Liver (tissue), 9 donors: Measurements from ENCODE around the gene FOCAD. TPM values are rescaled to one million over a fixed set of nuclear protein-coding genes. Genes with fewer than 3 reads are reported as not detected.

Experiments
- DNase-seq: peaks from one replicate; pipeline ENCODE4 v3.0.0-alpha.2; 2017; ENCODE audit warnings: low spot score
- H3K27ac ChIP-seq, 2 donors: one replicate each; pipeline ENCODE4 v1.7.0; 2013; ENCODE audit warnings: inconsistent platforms in 2 of 2, low read length in 2 of 2, control low read depth in 1 of 2, low read depth in 1 of 2, mild to moderate bottlenecking in 1 of 2
- H3K27me3 ChIP-seq, 4 donors: one replicate each; pipeline versions ENCODE4 v1.6.1 to v1.7.0; 2013; ENCODE audit warnings: low read length in 3 of 4, inconsistent platforms in 1 of 4, mild to moderate bottlenecking in 1 of 4, moderate library complexity in 1 of 4; ENCODE audit not compliant: control insufficient read depth in 4 of 4, insufficient read depth in 4 of 4
- H3K36me3 ChIP-seq, 4 donors: one replicate each; pipeline versions ENCODE4 v1.6.1 to v1.7.0; 2013; ENCODE audit warnings: low read length in 3 of 4, mild to moderate bottlenecking in 3 of 4, low read depth in 1 of 4, moderate library complexity in 1 of 4; ENCODE audit not compliant: control insufficient read depth in 4 of 4, insufficient read depth in 3 of 4
- H3K4me1 ChIP-seq, 4 donors: one replicate each; pipeline versions ENCODE4 v1.6.1 to v1.7.0; 2013; ENCODE audit warnings: low read length in 3 of 4, mild to moderate bottlenecking in 3 of 4, moderate library complexity in 1 of 4; ENCODE audit not compliant: control insufficient read depth in 4 of 4, insufficient read depth in 4 of 4
- H3K4me3 ChIP-seq, 3 donors: one replicate each; pipeline versions ENCODE4 v1.6.1 to v1.7.0; 2013; ENCODE audit warnings: low read length in 3 of 3, control low read depth in 1 of 3, low read depth in 1 of 3, mild to moderate bottlenecking in 1 of 3
- H3K9ac ChIP-seq, 2 donors: one replicate each; pipeline ENCODE4 v1.7.0; 2013; ENCODE audit warnings: low read length in 2 of 2, mild to moderate bottlenecking in 2 of 2, moderate library complexity in 2 of 2, control low read depth in 1 of 2, low read depth in 1 of 2
- H3K9me3 ChIP-seq, 4 donors: one replicate each; pipeline versions ENCODE4 v1.6.1 to v1.7.0; 2013; ENCODE audit warnings: low read length in 3 of 4; ENCODE audit not compliant: control insufficient read depth in 4 of 4
- EGR1 ChIP-seq, 2 donors: IDR thresholded peaks; 2 replicates each; pipeline ENCODE4 v1.6.1; 2016 to 2018; ENCODE audit warnings: antibody characterized with exemption in 2 of 2, low read depth in 2 of 2
- FOXA2 ChIP-seq: IDR thresholded peaks from 2 replicates; pipeline ENCODE4 v1.6.1; 2016; ENCODE audit warnings: antibody characterized with exemption
- GABPA ChIP-seq, 2 donors: IDR thresholded peaks in 1 of 2; conservative IDR thresholded peaks in 1 of 2; 2 replicates each; pipeline ENCODE4 v1.6.1; 2016; ENCODE audit warnings: antibody characterized with exemption in 2 of 2, mild to moderate bottlenecking in 1 of 2, moderate library complexity in 1 of 2
- HNF4A ChIP-seq, 2 donors: conservative IDR thresholded peaks; 2 replicates each; pipeline ENCODE4 v1.6.1; 2016; ENCODE audit warnings: antibody characterized with exemption in 2 of 2, mild to moderate bottlenecking in 2 of 2
- HNF4G ChIP-seq: IDR thresholded peaks from 2 replicates; pipeline ENCODE4 v1.6.1; 2016; ENCODE audit warnings: antibody characterized with exemption
- JUND ChIP-seq, 2 donors: IDR thresholded peaks; 2 replicates each; pipeline ENCODE4 v1.6.1; 2016; ENCODE audit warnings: antibody characterized with exemption in 2 of 2
- NR2F2 ChIP-seq: IDR thresholded peaks from 2 replicates; pipeline ENCODE4 v1.6.1; 2016; ENCODE audit warnings: antibody characterized with exemption
- RAD21 ChIP-seq, 2 donors: IDR thresholded peaks; 2 replicates each; pipeline ENCODE4 v1.6.1; 2016; ENCODE audit warnings: antibody characterized with exemption in 2 of 2, mild to moderate bottlenecking in 2 of 2
- RXRA ChIP-seq, 2 donors: IDR thresholded peaks; 2 replicates each; pipeline ENCODE4 v1.6.1; 2017 to 2018; ENCODE audit warnings: antibody characterized with exemption in 2 of 2, mild to moderate bottlenecking in 1 of 2
- SP1 ChIP-seq: IDR thresholded peaks from 2 replicates; pipeline ENCODE4 v1.6.1; 2018; ENCODE audit warnings: antibody characterized with exemption, mild to moderate bottlenecking
- TAF1 ChIP-seq: conservative IDR thresholded peaks from 2 replicates; pipeline ENCODE4 v1.6.1; 2016; ENCODE audit warnings: antibody characterized with exemption, mild to moderate bottlenecking
- YY1 ChIP-seq: IDR thresholded peaks from 2 replicates; pipeline ENCODE4 v1.6.1; 2016; ENCODE audit warnings: antibody characterized with exemption, mild to moderate bottlenecking
- WGBS: extraction: QIAGEN DNeasy Blood & Tissue Kit; methylation state at CpG from one replicate; pipeline ENCODE4 v1.1.7; 2013; 5-methylcytosine and 5-hydroxymethylcytosine counted together
- polyA plus RNA-seq, 2 donors: library from polyadenylated mRNA; stranded (reverse) in 1 of 2; unstranded in 1 of 2; fragments of 200-250 nt in 1 of 2; fragments of >200 nt in 1 of 2; fragmentation: Nextera tagmentation in 1 of 2; extraction: Ambion mirVana in 1 of 2; gene quantifications; one replicate each; pipeline versions ENCODE4 v1.2.1 to v1.2.3, GENCODE V29; 2013 to 2015
- total RNA-seq, 2 donors: library from RNA; depleted of rRNA; stranded (reverse); fragments of >200 nt; gene quantifications; one replicate each; pipeline ENCODE4 v1.2.3, GENCODE V29; 2014
- TF ChIP-seq, protein P1 (sequence below): IDR thresholded peaks from 2 replicates; pipeline ENCODE4 v1.6.1; 2016; ENCODE audit warnings: antibody characterized with exemption
- TF ChIP-seq, protein P2 (sequence below): fragments of 150-350 bp; IDR thresholded peaks from 2 replicates; pipeline ENCODE4 v1.5.1; 2017; ENCODE audit warnings: improper control_type of control experiment, low read depth, low read length; ENCODE audit not compliant: missing input control
- TF ChIP-seq, protein P3 (sequence below): IDR thresholded peaks from 2 replicates; pipeline ENCODE4 v1.6.1; 2016; ENCODE audit warnings: antibody characterized with exemption, mild to moderate bottlenecking
- TF ChIP-seq, protein P4 (sequence below): IDR thresholded peaks from 2 replicates; pipeline ENCODE4 v1.6.1; 2016; ENCODE audit warnings: antibody characterized with exemption
- TF ChIP-seq, protein P5 (sequence below): IDR thresholded peaks from 2 replicates; pipeline ENCODE4 v1.6.1; 2016; ENCODE audit warnings: antibody characterized with exemption
- donor health status: healthy.
- donor health status: healthy.
- donor health status: healthy.
- donor health status: healthy.
- donor health status: healthy.

Gene FOCAD
- total and polyA plus RNA-seq, 4 donors, result 3.2 to 21.0 (median 10.3) TPM

DNA sequence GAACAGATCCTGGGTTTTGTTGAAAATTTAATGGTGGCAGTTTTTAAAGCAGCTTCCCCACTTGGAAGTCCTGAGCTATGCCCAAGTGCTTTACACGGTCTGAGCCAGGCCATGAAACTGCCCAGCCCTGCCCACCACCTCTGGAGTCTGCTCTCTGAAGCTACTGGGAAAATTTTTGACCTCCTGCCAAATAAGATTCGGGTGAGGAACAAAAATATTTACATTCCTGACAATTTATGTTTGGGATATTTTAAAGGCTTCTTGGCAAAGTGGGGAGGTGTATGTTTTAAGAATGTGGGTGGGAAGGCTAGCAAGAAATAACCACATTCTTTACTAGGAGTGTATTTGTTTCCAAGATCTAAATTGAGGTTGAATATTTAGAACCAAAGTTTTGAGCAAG is 297.4 kb downstream of the FOCAD start:
- H3K4me1 ChIP-seq, result no peaks in the 10 kb centered on the region
- no peaks in the 10 kb centered on the region for H3K9me3 ChIP-seq
- no peak for DNase-seq
- no peaks in the 10 kb centered on the region for H3K27me3 ChIP-seq
- no peak overlapping the region for H3K9ac ChIP-seq
- peaks cover 0 to 4% (median 0%) of the 10 kb centered on the region in 4 donors for H3K36me3 ChIP-seq
- 62% methylated on average over 2 of the region's 2 CpGs for WGBS
- H3K4me3 ChIP-seq, result no peak overlapping the region
- TF ChIP-seq RXRA (IDR thresholded peaks at IDR 0.05), result no peak
- TF ChIP-seq, protein P1, sequence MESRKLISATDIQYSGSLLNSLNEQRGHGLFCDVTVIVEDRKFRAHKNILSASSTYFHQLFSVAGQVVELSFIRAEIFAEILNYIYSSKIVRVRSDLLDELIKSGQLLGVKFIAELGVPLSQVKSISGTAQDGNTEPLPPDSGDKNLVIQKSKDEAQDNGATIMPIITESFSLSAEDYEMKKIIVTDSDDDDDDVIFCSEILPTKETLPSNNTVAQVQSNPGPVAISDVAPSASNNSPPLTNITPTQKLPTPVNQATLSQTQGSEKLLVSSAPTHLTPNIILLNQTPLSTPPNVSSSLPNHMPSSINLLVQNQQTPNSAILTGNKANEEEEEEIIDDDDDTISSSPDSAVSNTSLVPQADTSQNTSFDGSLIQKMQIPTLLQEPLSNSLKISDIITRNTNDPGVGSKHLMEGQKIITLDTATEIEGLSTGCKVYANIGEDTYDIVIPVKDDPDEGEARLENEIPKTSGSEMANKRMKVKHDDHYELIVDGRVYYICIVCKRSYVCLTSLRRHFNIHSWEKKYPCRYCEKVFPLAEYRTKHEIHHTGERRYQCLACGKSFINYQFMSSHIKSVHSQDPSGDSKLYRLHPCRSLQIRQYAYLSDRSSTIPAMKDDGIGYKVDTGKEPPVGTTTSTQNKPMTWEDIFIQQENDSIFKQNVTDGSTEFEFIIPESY, result no peak
- no peak for TF ChIP-seq HNF4A (conservative IDR thresholded peaks at IDR 0.05)
- TF ChIP-seq, protein P2, sequence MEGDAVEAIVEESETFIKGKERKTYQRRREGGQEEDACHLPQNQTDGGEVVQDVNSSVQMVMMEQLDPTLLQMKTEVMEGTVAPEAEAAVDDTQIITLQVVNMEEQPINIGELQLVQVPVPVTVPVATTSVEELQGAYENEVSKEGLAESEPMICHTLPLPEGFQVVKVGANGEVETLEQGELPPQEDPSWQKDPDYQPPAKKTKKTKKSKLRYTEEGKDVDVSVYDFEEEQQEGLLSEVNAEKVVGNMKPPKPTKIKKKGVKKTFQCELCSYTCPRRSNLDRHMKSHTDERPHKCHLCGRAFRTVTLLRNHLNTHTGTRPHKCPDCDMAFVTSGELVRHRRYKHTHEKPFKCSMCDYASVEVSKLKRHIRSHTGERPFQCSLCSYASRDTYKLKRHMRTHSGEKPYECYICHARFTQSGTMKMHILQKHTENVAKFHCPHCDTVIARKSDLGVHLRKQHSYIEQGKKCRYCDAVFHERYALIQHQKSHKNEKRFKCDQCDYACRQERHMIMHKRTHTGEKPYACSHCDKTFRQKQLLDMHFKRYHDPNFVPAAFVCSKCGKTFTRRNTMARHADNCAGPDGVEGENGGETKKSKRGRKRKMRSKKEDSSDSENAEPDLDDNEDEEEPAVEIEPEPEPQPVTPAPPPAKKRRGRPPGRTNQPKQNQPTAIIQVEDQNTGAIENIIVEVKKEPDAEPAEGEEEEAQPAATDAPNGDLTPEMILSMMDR, result no peak
- TF ChIP-seq YY1, result no peak
- TF ChIP-seq JUND (IDR thresholded peaks at IDR 0.05), result no peak
- TF ChIP-seq TAF1, result no peak
- no peak for TF ChIP-seq RAD21 (IDR thresholded peaks at IDR 0.05)
- no peak for TF ChIP-seq GABPA (IDR thresholded peaks at IDR 0.05 in 1 of 2, conservative IDR thresholded peaks at IDR 0.05 in 1 of 2)
- no peak for TF ChIP-seq FOXA2
- TF ChIP-seq, protein P3, sequence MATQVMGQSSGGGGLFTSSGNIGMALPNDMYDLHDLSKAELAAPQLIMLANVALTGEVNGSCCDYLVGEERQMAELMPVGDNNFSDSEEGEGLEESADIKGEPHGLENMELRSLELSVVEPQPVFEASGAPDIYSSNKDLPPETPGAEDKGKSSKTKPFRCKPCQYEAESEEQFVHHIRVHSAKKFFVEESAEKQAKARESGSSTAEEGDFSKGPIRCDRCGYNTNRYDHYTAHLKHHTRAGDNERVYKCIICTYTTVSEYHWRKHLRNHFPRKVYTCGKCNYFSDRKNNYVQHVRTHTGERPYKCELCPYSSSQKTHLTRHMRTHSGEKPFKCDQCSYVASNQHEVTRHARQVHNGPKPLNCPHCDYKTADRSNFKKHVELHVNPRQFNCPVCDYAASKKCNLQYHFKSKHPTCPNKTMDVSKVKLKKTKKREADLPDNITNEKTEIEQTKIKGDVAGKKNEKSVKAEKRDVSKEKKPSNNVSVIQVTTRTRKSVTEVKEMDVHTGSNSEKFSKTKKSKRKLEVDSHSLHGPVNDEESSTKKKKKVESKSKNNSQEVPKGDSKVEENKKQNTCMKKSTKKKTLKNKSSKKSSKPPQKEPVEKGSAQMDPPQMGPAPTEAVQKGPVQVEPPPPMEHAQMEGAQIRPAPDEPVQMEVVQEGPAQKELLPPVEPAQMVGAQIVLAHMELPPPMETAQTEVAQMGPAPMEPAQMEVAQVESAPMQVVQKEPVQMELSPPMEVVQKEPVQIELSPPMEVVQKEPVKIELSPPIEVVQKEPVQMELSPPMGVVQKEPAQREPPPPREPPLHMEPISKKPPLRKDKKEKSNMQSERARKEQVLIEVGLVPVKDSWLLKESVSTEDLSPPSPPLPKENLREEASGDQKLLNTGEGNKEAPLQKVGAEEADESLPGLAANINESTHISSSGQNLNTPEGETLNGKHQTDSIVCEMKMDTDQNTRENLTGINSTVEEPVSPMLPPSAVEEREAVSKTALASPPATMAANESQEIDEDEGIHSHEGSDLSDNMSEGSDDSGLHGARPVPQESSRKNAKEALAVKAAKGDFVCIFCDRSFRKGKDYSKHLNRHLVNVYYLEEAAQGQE, result no peak
- TF ChIP-seq, protein P4, sequence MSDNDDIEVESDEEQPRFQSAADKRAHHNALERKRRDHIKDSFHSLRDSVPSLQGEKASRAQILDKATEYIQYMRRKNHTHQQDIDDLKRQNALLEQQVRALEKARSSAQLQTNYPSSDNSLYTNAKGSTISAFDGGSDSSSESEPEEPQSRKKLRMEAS, result no peak
- TF ChIP-seq SP1, result no peak
- TF ChIP-seq EGR1 (IDR thresholded peaks at IDR 0.05; ENCODE audit: low read depth in 2 of 2), result no peak
- TF ChIP-seq, protein P5, sequence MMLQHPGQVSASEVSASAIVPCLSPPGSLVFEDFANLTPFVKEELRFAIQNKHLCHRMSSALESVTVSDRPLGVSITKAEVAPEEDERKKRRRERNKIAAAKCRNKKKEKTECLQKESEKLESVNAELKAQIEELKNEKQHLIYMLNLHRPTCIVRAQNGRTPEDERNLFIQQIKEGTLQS, result no peak
- no peak for TF ChIP-seq HNF4G
- no peak for TF ChIP-seq NR2F2
- no peak overlapping the region for H3K27ac ChIP-seq
